ENCODE data around the gene TPK1.

GRCh38 chr7:144728551-144728950 lies 107.3 kb downstream of the TPK1 start:
- no peak for TF ChIP-seq EP300 (IDR thresholded peaks at IDR 0.05)
- TF ChIP-seq, protein P1, sequence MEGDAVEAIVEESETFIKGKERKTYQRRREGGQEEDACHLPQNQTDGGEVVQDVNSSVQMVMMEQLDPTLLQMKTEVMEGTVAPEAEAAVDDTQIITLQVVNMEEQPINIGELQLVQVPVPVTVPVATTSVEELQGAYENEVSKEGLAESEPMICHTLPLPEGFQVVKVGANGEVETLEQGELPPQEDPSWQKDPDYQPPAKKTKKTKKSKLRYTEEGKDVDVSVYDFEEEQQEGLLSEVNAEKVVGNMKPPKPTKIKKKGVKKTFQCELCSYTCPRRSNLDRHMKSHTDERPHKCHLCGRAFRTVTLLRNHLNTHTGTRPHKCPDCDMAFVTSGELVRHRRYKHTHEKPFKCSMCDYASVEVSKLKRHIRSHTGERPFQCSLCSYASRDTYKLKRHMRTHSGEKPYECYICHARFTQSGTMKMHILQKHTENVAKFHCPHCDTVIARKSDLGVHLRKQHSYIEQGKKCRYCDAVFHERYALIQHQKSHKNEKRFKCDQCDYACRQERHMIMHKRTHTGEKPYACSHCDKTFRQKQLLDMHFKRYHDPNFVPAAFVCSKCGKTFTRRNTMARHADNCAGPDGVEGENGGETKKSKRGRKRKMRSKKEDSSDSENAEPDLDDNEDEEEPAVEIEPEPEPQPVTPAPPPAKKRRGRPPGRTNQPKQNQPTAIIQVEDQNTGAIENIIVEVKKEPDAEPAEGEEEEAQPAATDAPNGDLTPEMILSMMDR (IDR thresholded peaks at IDR 0.05), result no peak
- TF ChIP-seq POLR2A (IDR thresholded peaks at IDR 0.05), result no peak
- TF ChIP-seq POLR2AphosphoS5 (IDR thresholded peaks at IDR 0.05), result no peak
